Subcutaneous abdominal adipose tissue (tissue), 5 donors: ENCODE measurements around the gene SLC27A4.

Experiments used
- H3K27ac ChIP-seq: one replicate; pipeline ENCODE4 v1.7.0; 2013; ENCODE audit warnings: low read depth, mild to moderate bottlenecking, inconsistent platforms, low read length, moderate library complexity
- H3K27me3 ChIP-seq, 5 donors: one replicate each; pipeline ENCODE4 v1.7.0; 2013; ENCODE audit warnings: low read length in 5 of 5, inconsistent platforms in 1 of 5; ENCODE audit not compliant: control insufficient read depth in 5 of 5, insufficient read depth in 4 of 5
- H3K36me3 ChIP-seq, 5 donors: one replicate each; pipeline ENCODE4 v1.7.0; 2013; ENCODE audit warnings: low read length in 5 of 5; ENCODE audit not compliant: control insufficient read depth in 5 of 5, insufficient read depth in 5 of 5
- H3K4me1 ChIP-seq, 5 donors: one replicate each; pipeline ENCODE4 v1.7.0; 2013; ENCODE audit warnings: low read length in 5 of 5, mild to moderate bottlenecking in 3 of 5, moderate library complexity in 1 of 5; ENCODE audit not compliant: control insufficient read depth in 5 of 5, insufficient read depth in 5 of 5
- H3K4me3 ChIP-seq, 5 donors: one replicate each; pipeline ENCODE4 v1.7.0; 2013; ENCODE audit warnings: low read length in 5 of 5, low read depth in 1 of 5
- H3K9ac ChIP-seq, 5 donors: one replicate each; pipeline ENCODE4 v1.7.0; 2013; ENCODE audit warnings: low read length in 5 of 5, mild to moderate bottlenecking in 4 of 5, moderate library complexity in 3 of 5
- H3K9me3 ChIP-seq, 5 donors: one replicate each; pipeline ENCODE4 v1.7.0; 2013; ENCODE audit warnings: low read length in 5 of 5; ENCODE audit not compliant: control insufficient read depth in 5 of 5
- donor health status: healthy.
- donor health status: healthy.
- donor health status: healthy.
- donor health status: healthy.
- donor health status: healthy.

SLC27A4 gene

DNA sequence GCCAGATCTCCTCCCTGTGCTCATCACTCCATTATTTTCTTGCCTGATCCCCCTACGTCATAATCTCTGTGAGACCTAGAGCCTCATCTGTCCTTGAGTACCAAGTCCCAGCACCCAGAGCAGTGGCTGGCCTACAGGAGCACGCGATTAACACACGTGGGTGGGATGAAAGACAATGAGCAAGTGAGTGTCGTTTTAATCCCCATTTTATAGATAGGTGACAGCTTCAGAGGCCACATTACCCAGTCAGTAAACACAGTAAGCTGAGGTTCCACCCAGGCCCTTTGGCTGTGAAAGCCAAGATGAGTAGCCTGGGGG, 35.4 kb upstream of the SLC27A4 start:
- H3K36me3 ChIP-seq = peaks cover 0 to 18% (median 12%) of the 10 kb centered on the region in 5 donors
- no peaks in the 10 kb centered on the region for H3K27me3 ChIP-seq
- no peak overlapping the region for H3K4me3 ChIP-seq
- H3K27ac ChIP-seq = no peak overlapping the region
- no peak overlapping the region for H3K9ac ChIP-seq
- no peaks in the 10 kb centered on the region for H3K9me3 ChIP-seq
- no peaks in the 10 kb centered on the region for H3K4me1 ChIP-seq

DNA sequence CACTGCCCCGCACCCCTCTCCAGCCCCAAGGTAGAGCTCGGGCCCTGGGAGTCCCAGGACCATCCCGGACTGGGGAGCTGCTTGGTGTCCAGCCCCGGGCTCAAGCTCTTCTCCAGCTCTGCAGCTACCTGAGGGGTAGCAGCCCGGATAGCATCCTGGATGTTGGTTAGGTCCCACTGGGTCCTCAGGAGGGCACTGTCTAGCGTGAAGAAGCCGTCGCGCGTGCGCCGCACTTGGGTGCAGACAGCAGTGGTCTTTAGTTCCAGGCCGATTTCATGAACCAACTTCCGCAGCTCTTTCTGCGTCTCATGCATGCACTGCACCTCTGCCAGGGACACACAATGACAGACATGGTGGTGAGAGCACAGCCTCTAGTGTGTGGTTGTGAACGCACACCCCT, 30.8 kb upstream of the SLC27A4 start:
- Histone ChIP-seq H3K4me3 (no peak overlapping the region), H3K27ac (no peak overlapping the region), H3K27me3 (no peaks in the 10 kb centered on the region), H3K9ac (no peak overlapping the region), H3K4me1 (no peaks in the 10 kb centered on the region), H3K36me3 (peaks cover 0 to 49% (median 38%) of the 10 kb centered on the region in 5 donors), H3K9me3 (no peaks in the 10 kb centered on the region)

DNA sequence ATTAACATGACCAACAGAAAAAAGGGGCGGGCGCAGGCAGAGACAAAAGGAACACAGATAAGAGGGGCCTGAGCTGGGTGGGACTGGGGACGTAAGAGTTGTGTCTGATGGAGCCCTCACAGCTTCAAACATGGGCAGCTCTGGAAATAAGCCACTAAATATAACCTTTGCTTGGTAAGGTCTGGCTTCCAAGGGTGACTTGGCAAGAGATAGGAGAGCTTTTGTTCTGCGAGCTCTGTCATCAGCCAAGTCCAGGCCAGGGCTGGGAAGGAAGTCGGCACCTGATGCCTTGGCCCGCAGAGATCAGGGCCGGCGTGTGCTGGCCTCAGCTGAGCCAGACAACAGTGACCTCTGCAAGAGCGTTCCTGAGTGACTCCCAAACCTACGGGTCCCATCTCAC, 29.9 kb upstream of the SLC27A4 start:
- Histone ChIP-seq H3K9me3 (no peaks in the 10 kb centered on the region), H3K4me3 (no peak overlapping the region), H3K4me1 (no peaks in the 10 kb centered on the region), H3K9ac (no peak overlapping the region), H3K36me3 (peaks cover 0 to 57% (median 44%) of the 10 kb centered on the region in 5 donors), H3K27ac (no peak overlapping the region), H3K27me3 (no peaks in the 10 kb centered on the region)

DNA sequence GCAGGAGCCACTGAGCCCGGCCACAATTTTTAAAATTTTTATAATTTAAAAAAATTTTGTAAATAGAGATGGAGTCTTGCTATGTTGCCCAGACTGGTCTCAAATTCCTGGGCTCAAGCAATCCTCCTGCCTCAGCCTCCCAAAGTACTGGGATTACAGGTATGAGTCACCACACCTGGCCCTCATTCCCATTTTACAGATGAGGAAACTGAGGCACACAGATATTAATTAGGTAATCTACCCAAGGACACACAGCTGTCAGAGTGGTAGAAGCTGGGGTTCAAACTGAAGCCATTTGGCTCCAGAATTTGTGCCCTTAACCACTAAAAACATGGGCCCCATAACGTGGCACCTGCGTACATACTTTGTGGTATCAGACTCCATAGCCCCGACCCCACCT, 25.6 kb upstream of the SLC27A4 start:
- peaks cover 4 to 64% (median 54%) of the 10 kb centered on the region in 5 donors for H3K36me3 ChIP-seq
- H3K27ac ChIP-seq = no peak overlapping the region
- no peaks in the 10 kb centered on the region for H3K9me3 ChIP-seq
- H3K9ac ChIP-seq = no peak overlapping the region
- no peaks in the 10 kb centered on the region for H3K4me1 ChIP-seq
- H3K27me3 ChIP-seq = no peaks in the 10 kb centered on the region
- H3K4me3 ChIP-seq = no peak overlapping the region

DNA sequence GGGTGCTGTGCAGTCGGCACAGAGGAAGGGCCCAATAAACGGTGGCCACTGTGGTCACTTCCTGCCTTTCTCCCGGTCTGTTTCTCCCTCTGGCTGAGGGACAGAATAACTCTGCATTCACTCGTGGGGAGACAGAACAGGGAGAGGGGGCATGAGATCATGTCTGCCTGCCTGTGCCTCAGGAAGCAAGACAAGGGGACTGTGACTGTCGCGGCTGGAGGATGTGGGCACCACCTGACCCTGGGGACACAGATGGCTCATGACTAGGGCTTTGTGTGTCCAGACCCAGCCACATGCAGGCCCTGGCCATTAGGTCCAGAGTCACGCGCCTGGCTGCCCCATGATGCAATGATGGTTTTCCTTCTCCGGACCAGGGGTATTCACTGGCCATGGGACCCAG, 23.9 kb upstream of the SLC27A4 start:
- H3K4me3 ChIP-seq = no peak overlapping the region
- H3K9me3 ChIP-seq = no peaks in the 10 kb centered on the region
- peaks cover 4 to 47% (median 36%) of the 10 kb centered on the region in 5 donors for H3K36me3 ChIP-seq
- peaks cover 0 to 4% (median 3%) of the 10 kb centered on the region in 5 donors for H3K4me1 ChIP-seq
- no peak overlapping the region for H3K27ac ChIP-seq
- H3K27me3 ChIP-seq = no peaks in the 10 kb centered on the region
- no peak overlapping the region for H3K9ac ChIP-seq

GRCh38 chr9:128317629-128318028, 22.7 kb upstream of the SLC27A4 start:
- H3K4me3 ChIP-seq = no peak overlapping the region
- peaks cover 4 to 45% (median 35%) of the 10 kb centered on the region in 5 donors for H3K36me3 ChIP-seq
- no peak overlapping the region for H3K9ac ChIP-seq
- no peaks in the 10 kb centered on the region for H3K27me3 ChIP-seq
- peaks cover 0 to 11% (median 11%) of the 10 kb centered on the region in 5 donors for H3K4me1 ChIP-seq
- no peak overlapping the region for H3K27ac ChIP-seq
- H3K9me3 ChIP-seq = no peaks in the 10 kb centered on the region

GRCh38 chr9:128321343-128321742, 19.0 kb upstream of the SLC27A4 start:
- Histone ChIP-seq H3K9me3 (no peaks in the 10 kb centered on the region), H3K36me3 (peaks cover 4 to 32% (median 26%) of the 10 kb centered on the region in 5 donors), H3K4me3 (peak overlapping the region in 3 of 5 donors; percentile 91 to 99 (median 95)), H3K9ac (peak overlapping the region in 1 of 5 donors; percentile 88), H3K4me1 (peaks cover 3 to 26% (median 25%) of the 10 kb centered on the region in 5 donors), H3K27me3 (no peaks in the 10 kb centered on the region), H3K27ac (no peak overlapping the region)

- peaks cover 4 to 30% (median 21%) of the 10 kb centered on the region in 5 donors for H3K36me3 ChIP-seq
- H3K4me3 ChIP-seq = peak overlapping the region; percentile 84 to 99 (median 91)
- H3K9me3 ChIP-seq = no peaks in the 10 kb centered on the region
- no peaks in the 10 kb centered on the region for H3K27me3 ChIP-seq
- H3K27ac ChIP-seq = peak overlapping the region; percentile 85
- peaks cover 3 to 26% (median 25%) of the 10 kb centered on the region in 5 donors for H3K4me1 ChIP-seq
- H3K9ac ChIP-seq = peak overlapping the region; percentile 23 to 89 (median 80)
These were observed 18.4 kb upstream of the SLC27A4 start for GRCh38 chr9:128321879-128322403.

GRCh38 chr9:128322404-128323211, 17.7 kb upstream of the SLC27A4 start, which contains the start of the genes COQ4 and TRUB2:
COQ4 (plus strand) TSS chr9:128322839; CDS start chr9:128322859, 20 bp downstream.
TRUB2 (minus strand) TSS chr9:128322447; CDS start chr9:128322408, 39 bp downstream.
- H3K27ac ChIP-seq = peak within 1 kb of the TSS; percentile 85
- H3K36me3 ChIP-seq = peaks cover 2 to 28% (median 17%) of the 10 kb centered on the region in 5 donors
- H3K27me3 ChIP-seq = no peaks in the 10 kb centered on the region
- peaks cover 3 to 26% (median 25%) of the 10 kb centered on the region in 5 donors for H3K4me1 ChIP-seq
- H3K4me3 ChIP-seq = peak within 1 kb of the TSS; percentile 84 to 99 (median 91)
- peak within 1 kb of the TSS; percentile 77 to 89 (median 87) for H3K9ac ChIP-seq
- H3K9me3 ChIP-seq = no peaks in the 10 kb centered on the region

DNA sequence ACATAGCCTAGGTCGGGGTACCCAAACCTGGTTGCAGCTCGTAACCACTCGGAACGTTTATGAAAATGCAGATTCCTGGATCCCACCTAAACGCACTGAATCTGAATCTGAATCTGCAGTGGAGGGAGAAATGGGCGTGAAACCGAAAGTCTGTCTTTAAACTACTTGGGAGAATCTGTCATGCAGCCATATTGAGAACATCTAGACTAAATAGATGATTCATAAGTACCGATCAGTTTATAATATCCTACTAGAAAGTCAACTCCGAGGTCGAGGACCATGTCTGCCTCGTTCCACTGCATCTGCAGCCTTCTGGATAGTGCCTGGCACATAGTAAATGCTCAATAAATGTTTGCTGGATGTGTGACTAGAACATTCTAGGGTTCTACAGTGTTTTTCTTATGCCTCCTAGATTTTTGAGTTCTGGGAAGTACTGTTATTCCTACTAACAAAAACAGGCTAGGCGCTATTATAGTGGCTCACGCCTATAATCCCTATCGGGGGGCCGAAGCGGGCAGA, 17.1 kb upstream of the SLC27A4 start:
- H3K4me1 ChIP-seq = peaks cover 3 to 26% (median 25%) of the 10 kb centered on the region in 5 donors
- H3K9ac ChIP-seq = peak overlapping the region; percentile 43 to 89 (median 80)
- H3K36me3 ChIP-seq = peaks cover 0 to 32% (median 21%) of the 10 kb centered on the region in 5 donors

More for the DNA sequence above, 17.1 kb upstream of the SLC27A4 start:
- Histone ChIP-seq H3K27me3 (no peaks in the 10 kb centered on the region), H3K4me3 (peak overlapping the region; percentile 75 to 95 (median 88)), H3K27ac (peak overlapping the region; percentile 85), H3K9me3 (no peaks in the 10 kb centered on the region)
